SK-N-SH (cell line): ENCODE data around the gene GRM8. TPM values are rescaled to one million over a fixed set of nuclear protein-coding genes. Genes with fewer than 3 reads are reported as not detected.

Experiments used
- CTCF ChIA-PET: fragments of 300-600, 350-600 bp; formaldehyde crosslinking; extraction: SDS; loops from one replicate; lab custom pipeline; 2021; lab: Yijun Ruan, JAX
- POLR2A ChIA-PET: fragments of 350-600 bp; sonication (Branson Sonifier 250); formaldehyde crosslinking; extraction: SDS; loops from one replicate; lab custom pipeline; 2020; ENCODE audit warnings: antibody characterized with exemption, inconsistent platforms; lab: Yijun Ruan, JAX
- DNase-seq: peaks from one replicate; pipeline ENCODE4 v3.0.0; 2012
- H2AFZ ChIP-seq: fragments of 200-600 bp; sonication (generic); 2 replicates; pipeline ENCODE4 v1.8.1; 2016; ENCODE audit warnings: antibody characterized with exemption, mild to moderate bottlenecking, low read depth
- H3F3A ChIP-seq: fragments of 200-600 bp; sonication (generic); replicated peaks from 2 replicates; pipeline ENCODE3; 2016; ENCODE audit warnings: antibody characterized with exemption, mild to moderate bottlenecking; ENCODE audit not compliant: insufficient read depth
- H3K27ac ChIP-seq, 2 experiments: fragments of 200-500 bp in 1 of 2; fragments of 200-600 bp in 1 of 2; sonication (Bioruptor generic) in 1 of 2; sonication (generic), shearing (Covaris generic) in 1 of 2; 2 replicates each; pipeline versions ENCODE4 v1.5.1 to v1.6.1; 2014 to 2016; ENCODE audit warnings: low read depth in 2 of 2, inconsistent platforms in 1 of 2, low read length in 1 of 2, mild to moderate bottlenecking in 1 of 2, mixed read lengths in 1 of 2
- H3K27me3 ChIP-seq: fragments of 200-600 bp; sonication (generic), shearing (Covaris generic); 2 replicates; pipeline ENCODE4 v1.6.1; 2016; ENCODE audit warnings: mixed run types; ENCODE audit not compliant: insufficient read depth
- H3K36me3 ChIP-seq, 2 experiments: fragments of 200-500 bp in 1 of 2; fragments of 200-600 bp in 1 of 2; sonication (Bioruptor generic) in 1 of 2; sonication (generic) in 1 of 2; replicated peaks in 1 of 2; 2 replicates each; pipeline versions ENCODE3 to v1.5.1; 2014 to 2016; ENCODE audit warnings: low read length in 1 of 2, mild to moderate bottlenecking in 1 of 2; ENCODE audit not compliant: insufficient read depth in 2 of 2, control insufficient read depth in 1 of 2
- H3K4me1 ChIP-seq, 2 experiments: fragments of 200-500 bp in 1 of 2; fragments of 200-600 bp in 1 of 2; sonication (Bioruptor generic) in 1 of 2; sonication (generic), shearing (Covaris generic) in 1 of 2; 2 replicates each; pipeline versions ENCODE4 v1.5.1 to v1.6.1; 2014 to 2016; ENCODE audit warnings: low read depth in 1 of 2, low read length in 1 of 2, mixed run types in 1 of 2; ENCODE audit not compliant: insufficient read depth in 2 of 2, control insufficient read depth in 1 of 2
- H3K4me2 ChIP-seq: fragments of 200-600 bp; sonication (generic), shearing (Covaris generic); 2 replicates; pipeline ENCODE4 v1.6.1; 2017; ENCODE audit warnings: mixed run types
- H3K4me3 ChIP-seq, 2 experiments: fragments of 200-500 bp in 1 of 2; fragments of 200-600 bp in 1 of 2; sonication (Bioruptor generic) in 1 of 2; sonication (generic), shearing (Covaris generic) in 1 of 2; 2 replicates each; pipeline versions ENCODE4 v1.5.1 to v1.8.1; 2014 to 2016; ENCODE audit warnings: low read depth in 2 of 2, inconsistent platforms in 1 of 2, low read length in 1 of 2, mild to moderate bottlenecking in 1 of 2, mixed read lengths in 1 of 2, moderate library complexity in 1 of 2
- H3K79me2 ChIP-seq: fragments of 200-600 bp; sonication (generic); 2 replicates; pipeline ENCODE4 v1.8.1; 2017; ENCODE audit warnings: mild to moderate bottlenecking; ENCODE audit not compliant: insufficient read depth
- H3K9ac ChIP-seq: fragments of 200-600 bp; sonication (generic); 2 replicates; pipeline ENCODE4 v1.6.1; 2017; ENCODE audit warnings: mixed run types
- H3K9me2 ChIP-seq: fragments of 200-600 bp; sonication (generic); 2 replicates; pipeline ENCODE4 v1.6.1; 2017; ENCODE audit warnings: mixed run types
- H3K9me3 ChIP-seq: fragments of 200-600 bp; sonication (generic); 2 replicates; pipeline ENCODE4 v1.6.1; 2017; ENCODE audit warnings: mixed run types, mild to moderate bottlenecking, moderate library complexity
- H4K20me1 ChIP-seq: fragments of 200-600 bp; sonication (generic); 2 replicates; pipeline ENCODE4 v1.6.1; 2017; ENCODE audit warnings: mild to moderate bottlenecking, mixed run types; ENCODE audit not compliant: insufficient read depth
- CHD2 ChIP-seq: fragments of 150-350 bp; IDR thresholded peaks from 2 replicates; pipeline ENCODE4 v1.6.1; 2018; ENCODE audit warnings: low read length; ENCODE audit not compliant: partially characterized antibody
- EZH2phosphoT487 ChIP-seq: fragments of 200-600 bp; sonication (generic); IDR thresholded peaks from 2 replicates; pipeline ENCODE4 v1.6.1; 2017; ENCODE audit warnings: low read depth, mixed run types, mild to moderate bottlenecking, antibody characterized with exemption, moderate library complexity, borderline replicate concordance
- FOXM1 ChIP-seq: IDR thresholded peaks from 2 replicates; pipeline ENCODE4 v1.4.0; 2012; ENCODE audit warnings: low read depth, mild to moderate bottlenecking
- MEF2A ChIP-seq: IDR thresholded peaks from 2 replicates; pipeline ENCODE4 v1.4.0; 2012; ENCODE audit warnings: low read depth, borderline replicate concordance
- NFIC ChIP-seq: IDR thresholded peaks from 2 replicates; pipeline ENCODE4 v1.4.0; 2012; ENCODE audit warnings: borderline replicate concordance
- NRF1 ChIP-seq: IDR thresholded peaks from 2 replicates; pipeline ENCODE4 v1.6.1; 2012; ENCODE audit warnings: low read depth, mild to moderate bottlenecking, low read length
- RCOR1 ChIP-seq: fragments of 150-350 bp; IDR thresholded peaks from 2 replicates; pipeline ENCODE4 v1.6.1; 2017; ENCODE audit warnings: antibody characterized with exemption, low read length
- RXRA ChIP-seq: IDR thresholded peaks from 2 replicates; pipeline ENCODE4 v1.4.0; 2012; ENCODE audit warnings: low read depth, mild to moderate bottlenecking, borderline replicate concordance
- SMC3 ChIP-seq: IDR thresholded peaks from 2 replicates; pipeline ENCODE4 v1.6.1; 2012; ENCODE audit warnings: low read depth, low read length, improper control_type of control experiment
- TEAD4 ChIP-seq: IDR thresholded peaks from 2 replicates; pipeline ENCODE4 v1.4.0; 2012; ENCODE audit warnings: mild to moderate bottlenecking, borderline replicate concordance; ENCODE audit not compliant: insufficient read depth
- polyA plus RNA-seq, 3 experiments: library from polyadenylated mRNA; depleted of rRNA; stranded (reverse); fragments of >200 nt; gene quantifications; 2 replicates each; pipeline ENCODE4 v1.2.3, GENCODE V29; 2012
- TF ChIP-seq, protein P1 (sequence below): IDR thresholded peaks from 2 replicates; pipeline ENCODE4 v1.4.0; 2012; ENCODE audit warnings: low read depth, borderline replicate concordance
- TF ChIP-seq, protein P2 (sequence below): IDR thresholded peaks from 2 replicates; pipeline ENCODE4 v1.6.1; 2012; ENCODE audit warnings: mild to moderate bottlenecking, low read depth, low read length, moderate library complexity
- TF ChIP-seq, protein P3 (sequence below): IDR thresholded peaks from 2 replicates; pipeline ENCODE4 v1.4.0; 2012; ENCODE audit warnings: low read depth, borderline replicate concordance

The GRM8 gene
- polyA plus RNA-seq, 1 of the 3 experiments (the other 2 are of a cell fraction), result 0.10 TPM

DNA sequence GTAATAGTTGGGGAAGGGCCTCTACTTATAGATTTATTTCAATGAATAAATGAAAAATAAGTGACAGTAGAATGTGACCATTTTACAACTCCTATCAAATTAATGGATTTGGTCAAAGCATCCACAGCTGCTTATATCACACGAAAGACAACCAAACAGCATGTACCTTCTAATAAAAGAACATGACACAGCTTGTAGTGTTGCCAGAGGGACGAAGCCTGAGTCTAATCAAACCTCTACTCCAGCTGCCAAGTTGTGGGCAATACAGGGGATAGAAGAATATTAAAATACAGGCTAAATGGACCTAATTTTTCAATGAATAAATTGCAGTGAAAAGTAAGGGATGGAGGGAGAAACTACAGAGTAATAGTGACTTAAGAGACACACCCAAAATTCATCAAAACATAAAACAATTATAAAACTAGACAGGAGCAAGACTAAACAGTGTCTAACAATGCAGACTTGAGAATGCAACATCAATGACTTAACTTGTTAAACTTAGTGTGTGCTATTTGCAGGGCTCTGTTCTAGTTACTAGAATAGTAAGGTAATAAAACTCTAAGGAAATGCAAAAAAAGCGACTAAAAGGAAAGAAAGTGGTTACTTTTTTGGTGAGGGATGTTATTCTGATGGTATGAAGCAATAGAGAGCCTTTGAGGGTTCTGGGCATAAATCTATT lies 853.8 kb downstream of the GRM8 start (continued):
- no peak for TF ChIP-seq CHD2
- TF ChIP-seq, protein P1, sequence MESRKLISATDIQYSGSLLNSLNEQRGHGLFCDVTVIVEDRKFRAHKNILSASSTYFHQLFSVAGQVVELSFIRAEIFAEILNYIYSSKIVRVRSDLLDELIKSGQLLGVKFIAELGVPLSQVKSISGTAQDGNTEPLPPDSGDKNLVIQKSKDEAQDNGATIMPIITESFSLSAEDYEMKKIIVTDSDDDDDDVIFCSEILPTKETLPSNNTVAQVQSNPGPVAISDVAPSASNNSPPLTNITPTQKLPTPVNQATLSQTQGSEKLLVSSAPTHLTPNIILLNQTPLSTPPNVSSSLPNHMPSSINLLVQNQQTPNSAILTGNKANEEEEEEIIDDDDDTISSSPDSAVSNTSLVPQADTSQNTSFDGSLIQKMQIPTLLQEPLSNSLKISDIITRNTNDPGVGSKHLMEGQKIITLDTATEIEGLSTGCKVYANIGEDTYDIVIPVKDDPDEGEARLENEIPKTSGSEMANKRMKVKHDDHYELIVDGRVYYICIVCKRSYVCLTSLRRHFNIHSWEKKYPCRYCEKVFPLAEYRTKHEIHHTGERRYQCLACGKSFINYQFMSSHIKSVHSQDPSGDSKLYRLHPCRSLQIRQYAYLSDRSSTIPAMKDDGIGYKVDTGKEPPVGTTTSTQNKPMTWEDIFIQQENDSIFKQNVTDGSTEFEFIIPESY, result no peak
- TF ChIP-seq, all 33 proteins: peak for 0

DNA sequence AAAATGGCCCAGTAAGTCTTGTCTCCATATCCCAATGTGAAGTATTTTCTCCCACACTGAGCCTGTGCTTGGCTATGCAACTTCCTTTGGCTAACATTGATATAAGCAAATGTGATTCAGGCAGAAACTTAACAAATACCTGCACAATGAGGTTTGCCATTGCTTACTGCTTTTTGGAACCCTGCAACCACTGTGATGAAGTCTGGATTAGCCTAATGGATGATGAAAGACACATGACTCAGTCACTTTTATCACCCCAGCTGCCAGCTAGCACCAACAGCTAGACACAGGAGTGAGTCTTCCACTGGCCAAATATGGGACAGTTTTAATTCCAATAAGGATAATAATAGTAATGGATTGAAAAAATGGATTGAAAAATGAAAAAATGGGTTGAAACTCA lies 854.5 kb downstream of the GRM8 start:
- POLR2A ChIA-PET, result no interaction called here
- CTCF ChIA-PET, result interaction anchor here (1.2 kb wide), 1 partner anchor 15 kb away, joined by 3 read pairs; no protein-coding TSS in a partner anchor
- Histone ChIP-seq H3K9me2 (no peaks in the 10 kb centered on the region), H3F3A (no peaks in the 10 kb centered on the region), H3K27ac (no peak overlapping the region), H3K27me3 (no peaks in the 10 kb centered on the region), H3K9ac (no peak overlapping the region), H3K9me3 (no peaks in the 10 kb centered on the region), H3K36me3 (no peaks in the 10 kb centered on the region), H3K79me2 (no peaks in the 10 kb centered on the region), H3K4me1 (no peaks in the 10 kb centered on the region; a peak in 1 of 4 replicates), H4K20me1 (no peaks in the 10 kb centered on the region), H3K4me3 (no peak overlapping the region), H3K4me2 (no peak overlapping the region)
- no peak for DNase-seq
- TF ChIP-seq SMC3 (no peak), RCOR1 (no peak), EZH2phosphoT487 (no peak), MEF2A (no peak), NFIC (no peak), NRF1 (no peak), TEAD4 (no peak), RXRA (no peak), FOXM1 (no peak)
- TF ChIP-seq, protein P2, sequence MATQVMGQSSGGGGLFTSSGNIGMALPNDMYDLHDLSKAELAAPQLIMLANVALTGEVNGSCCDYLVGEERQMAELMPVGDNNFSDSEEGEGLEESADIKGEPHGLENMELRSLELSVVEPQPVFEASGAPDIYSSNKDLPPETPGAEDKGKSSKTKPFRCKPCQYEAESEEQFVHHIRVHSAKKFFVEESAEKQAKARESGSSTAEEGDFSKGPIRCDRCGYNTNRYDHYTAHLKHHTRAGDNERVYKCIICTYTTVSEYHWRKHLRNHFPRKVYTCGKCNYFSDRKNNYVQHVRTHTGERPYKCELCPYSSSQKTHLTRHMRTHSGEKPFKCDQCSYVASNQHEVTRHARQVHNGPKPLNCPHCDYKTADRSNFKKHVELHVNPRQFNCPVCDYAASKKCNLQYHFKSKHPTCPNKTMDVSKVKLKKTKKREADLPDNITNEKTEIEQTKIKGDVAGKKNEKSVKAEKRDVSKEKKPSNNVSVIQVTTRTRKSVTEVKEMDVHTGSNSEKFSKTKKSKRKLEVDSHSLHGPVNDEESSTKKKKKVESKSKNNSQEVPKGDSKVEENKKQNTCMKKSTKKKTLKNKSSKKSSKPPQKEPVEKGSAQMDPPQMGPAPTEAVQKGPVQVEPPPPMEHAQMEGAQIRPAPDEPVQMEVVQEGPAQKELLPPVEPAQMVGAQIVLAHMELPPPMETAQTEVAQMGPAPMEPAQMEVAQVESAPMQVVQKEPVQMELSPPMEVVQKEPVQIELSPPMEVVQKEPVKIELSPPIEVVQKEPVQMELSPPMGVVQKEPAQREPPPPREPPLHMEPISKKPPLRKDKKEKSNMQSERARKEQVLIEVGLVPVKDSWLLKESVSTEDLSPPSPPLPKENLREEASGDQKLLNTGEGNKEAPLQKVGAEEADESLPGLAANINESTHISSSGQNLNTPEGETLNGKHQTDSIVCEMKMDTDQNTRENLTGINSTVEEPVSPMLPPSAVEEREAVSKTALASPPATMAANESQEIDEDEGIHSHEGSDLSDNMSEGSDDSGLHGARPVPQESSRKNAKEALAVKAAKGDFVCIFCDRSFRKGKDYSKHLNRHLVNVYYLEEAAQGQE, result no peak
- TF ChIP-seq, protein P3, sequence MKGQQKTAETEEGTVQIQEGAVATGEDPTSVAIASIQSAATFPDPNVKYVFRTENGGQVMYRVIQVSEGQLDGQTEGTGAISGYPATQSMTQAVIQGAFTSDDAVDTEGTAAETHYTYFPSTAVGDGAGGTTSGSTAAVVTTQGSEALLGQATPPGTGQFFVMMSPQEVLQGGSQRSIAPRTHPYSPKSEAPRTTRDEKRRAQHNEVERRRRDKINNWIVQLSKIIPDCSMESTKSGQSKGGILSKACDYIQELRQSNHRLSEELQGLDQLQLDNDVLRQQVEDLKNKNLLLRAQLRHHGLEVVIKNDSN, result no peak
- TF ChIP-seq, all 33 proteins: peak for 0
- no peak overlapping the region for H2AFZ ChIP-seq
